NCI-H187 (cell line): ENCODE measurements around the gene FAM162B.
"Not testable (repeated sequence)": the region's sequence is repeated elsewhere in the genome, so short reads cannot be mapped to it uniquely, and the experiment has no call there.

Experiments
- DNase-seq, 2 experiments: peaks; one replicate each; lab custom pipeline; 2025; lab: John Stamatoyannopoulos, UW

FAM162B gene

GRCh38 chr6:116764961-116765841 lies at the start of gene FAM162B:
Gene FAM162B, minus strand, starts transcription at chr6:116765719. Its CDS starts 143 bp downstream, at chr6:116765576.
- no peak for DNase-seq

- DNase-seq, result no peak
Observed at GRCh38 chr6:116812051-116812650, 46.6 kb upstream of the FAM162B start.

GRCh38 chr6:116801971-116802370 lies 36.5 kb upstream of the FAM162B start:
- DNase-seq, result no peak

GRCh38 chr6:116799945-116800344 lies 34.4 kb upstream of the FAM162B start:
- DNase-seq, result no peak

GRCh38 chr6:116797585-116797984 lies 32.1 kb upstream of the FAM162B start:
- DNase-seq, result no peak

GRCh38 chr6:116793224-116793623 lies 27.7 kb upstream of the FAM162B start:
- no peak for DNase-seq

- DNase-seq, result no peak
Observed at GRCh38 chr6:116783852-116784251, 18.3 kb upstream of the FAM162B start.

- no peak for DNase-seq
Observed at GRCh38 chr6:116779573-116780164, 14.2 kb upstream of the FAM162B start.

- no peak for DNase-seq
Observed at GRCh38 chr6:116773886-116774285, 8.4 kb upstream of the FAM162B start.

GRCh38 chr6:116772450-116772849 lies 6.9 kb upstream of the FAM162B start:
- no peak for DNase-seq

- no peak for DNase-seq
Observed at GRCh38 chr6:116767715-116768114, 2.2 kb upstream of the FAM162B start.

- DNase-seq, result no peak
Observed at GRCh38 chr6:116766506-116767176, 1.1 kb upstream of the FAM162B start.

- no peak for DNase-seq
Observed at GRCh38 chr6:116764629-116764960, 924 bp downstream of the FAM162B start.

GRCh38 chr6:116763906-116764628 lies 1.5 kb downstream of the FAM162B start:
- DNase-seq, result no peak

- no peak for DNase-seq
Observed at GRCh38 chr6:116763048-116763447, 2.5 kb downstream of the FAM162B start.

- DNase-seq, result no peak
Observed at GRCh38 chr6:116762235-116762634, 3.3 kb downstream of the FAM162B start.

- no peak for DNase-seq
Observed at GRCh38 chr6:116761779-116762178, 3.7 kb downstream of the FAM162B start.

GRCh38 chr6:116745176-116745575 lies 20.3 kb downstream of the FAM162B start:
- no peak for DNase-seq

- no peak for DNase-seq
Observed at GRCh38 chr6:116741571-116741970, 23.9 kb downstream of the FAM162B start.

- not testable (repeated sequence) for DNase-seq
Observed at GRCh38 chr6:116740486-116740885, 25.0 kb downstream of the FAM162B start.

GRCh38 chr6:116737004-116737403 lies 28.5 kb downstream of the FAM162B start:
- no peak for DNase-seq

- DNase-seq, result no peak
Observed at GRCh38 chr6:116730513-116730912, 35.0 kb downstream of the FAM162B start.
